GM18502 (cell line): Measurements from ENCODE around the gene EMX2.

Experiments
- ATAC-seq: cut with Tn5 transposase; IDR thresholded peaks from one replicate; pipeline ENCODE4 v1.9.1; 2021; ENCODE audit warnings: mild to moderate bottlenecking; ENCODE audit not compliant: unreplicated experiment, poor library complexity

Gene EMX2

DNA sequence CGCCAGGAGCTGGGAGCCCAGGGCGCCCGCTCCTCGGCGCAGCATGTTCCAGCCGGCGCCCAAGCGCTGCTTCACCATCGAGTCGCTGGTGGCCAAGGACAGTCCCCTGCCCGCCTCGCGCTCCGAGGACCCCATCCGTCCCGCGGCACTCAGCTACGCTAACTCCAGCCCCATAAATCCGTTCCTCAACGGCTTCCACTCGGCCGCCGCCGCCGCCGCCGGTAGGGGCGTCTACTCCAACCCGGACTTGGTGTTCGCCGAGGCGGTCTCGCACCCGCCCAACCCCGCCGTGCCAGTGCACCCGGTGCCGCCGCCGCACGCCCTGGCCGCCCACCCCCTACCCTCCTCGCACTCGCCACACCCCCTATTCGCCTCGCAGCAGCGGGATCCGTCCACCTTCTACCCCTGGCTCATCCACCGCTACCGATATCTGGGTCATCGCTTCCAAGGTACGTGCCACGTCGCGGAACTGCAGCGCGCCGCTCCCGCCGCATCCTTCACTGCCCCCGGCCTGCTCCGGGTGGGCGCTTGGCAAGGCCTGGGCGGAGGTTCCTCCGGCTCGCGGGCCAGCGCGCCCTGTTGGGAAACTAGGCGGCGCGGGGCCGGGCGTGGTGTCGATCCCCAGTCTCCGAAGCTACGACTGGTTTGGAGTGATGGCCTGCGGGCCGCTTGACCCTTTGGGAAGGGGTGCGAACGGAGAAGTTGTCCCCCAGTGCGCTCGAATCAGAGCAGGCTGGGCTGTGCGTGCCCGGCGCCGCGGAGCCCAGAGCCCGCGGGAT, 868 bp downstream of the EMX2 start:
- no peak for ATAC-seq

- ATAC-seq = no peak
Observed at GRCh38 chr10:117544004-117544701, 1.6 kb downstream of the EMX2 start.

GRCh38 chr10:117544711-117545140, 2.2 kb downstream of the EMX2 start:
- ATAC-seq = no peak

DNA sequence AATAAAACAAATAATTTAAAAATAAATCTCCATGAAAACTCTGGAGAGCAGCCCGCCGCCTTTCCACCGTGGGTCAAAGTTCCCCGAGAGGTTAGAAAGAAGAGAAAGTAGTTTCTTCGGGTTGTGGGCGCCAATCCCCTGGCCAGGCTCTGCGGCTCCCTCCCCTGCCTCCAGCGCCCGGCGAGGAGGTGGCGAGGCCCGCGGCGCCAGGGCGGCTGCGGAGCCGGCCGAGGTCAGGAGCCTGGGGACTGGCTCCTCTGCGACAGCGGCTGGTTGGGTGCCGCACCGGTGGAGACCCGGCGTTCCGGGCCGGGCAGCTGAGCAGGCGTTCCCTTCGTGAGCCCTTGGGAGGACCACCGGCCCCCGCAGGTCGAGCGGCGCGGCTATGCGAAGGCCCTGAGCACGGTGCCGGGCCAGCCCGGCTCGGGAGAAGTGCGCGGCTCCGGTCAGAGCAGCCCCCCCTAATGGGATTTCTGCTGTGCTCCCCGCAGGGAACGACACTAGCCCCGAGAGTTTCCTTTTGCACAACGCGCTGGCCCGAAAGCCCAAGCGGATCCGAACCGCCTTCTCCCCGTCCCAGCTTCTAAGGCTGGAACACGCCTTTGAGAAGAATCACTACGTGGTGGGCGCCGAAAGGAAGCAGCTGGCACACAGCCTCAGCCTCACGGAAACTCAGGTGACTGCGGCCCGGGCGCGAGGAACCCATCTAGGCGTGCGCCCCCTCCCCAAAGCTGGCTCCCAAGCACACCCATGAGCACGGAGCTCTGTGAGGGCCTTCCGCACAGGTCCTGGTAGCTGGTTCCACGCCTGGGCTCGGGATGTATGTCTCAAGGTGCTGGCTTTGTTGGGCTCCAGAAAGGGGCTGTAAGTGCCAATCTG, 2.8 kb downstream of the EMX2 start:
- ATAC-seq = no peak

DNA sequence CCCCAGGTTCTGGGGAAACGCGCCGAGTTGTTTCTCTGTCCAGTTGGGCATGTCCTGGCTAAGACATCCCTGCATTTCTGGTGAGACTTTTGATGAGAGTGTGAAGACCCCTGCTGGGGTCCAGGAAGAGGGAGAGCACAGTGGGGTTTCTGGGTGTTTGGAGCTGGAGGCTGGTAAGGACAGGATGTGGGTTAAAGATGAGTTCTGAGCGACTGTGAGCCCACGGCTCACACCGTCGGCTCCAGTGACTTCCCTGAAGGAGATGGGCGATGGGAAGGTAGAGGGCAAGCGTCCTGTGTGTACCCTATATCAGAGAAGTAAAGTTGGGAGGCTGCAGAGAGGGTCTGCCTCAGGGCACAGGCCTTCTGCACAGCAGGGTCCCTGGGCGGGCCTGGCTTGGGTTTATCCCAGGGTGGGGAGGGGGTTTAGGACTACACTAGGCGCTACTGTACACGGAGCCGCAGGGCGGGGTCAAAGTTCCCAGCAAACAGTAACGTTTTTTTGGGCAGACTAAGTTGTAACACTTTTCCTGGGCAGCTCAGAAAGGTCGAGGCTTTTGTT, 3.6 kb downstream of the EMX2 start:
- ATAC-seq = no peak

GRCh38 chr10:117546581-117547015, 4.1 kb downstream of the EMX2 start:
- ATAC-seq = no peak

DNA sequence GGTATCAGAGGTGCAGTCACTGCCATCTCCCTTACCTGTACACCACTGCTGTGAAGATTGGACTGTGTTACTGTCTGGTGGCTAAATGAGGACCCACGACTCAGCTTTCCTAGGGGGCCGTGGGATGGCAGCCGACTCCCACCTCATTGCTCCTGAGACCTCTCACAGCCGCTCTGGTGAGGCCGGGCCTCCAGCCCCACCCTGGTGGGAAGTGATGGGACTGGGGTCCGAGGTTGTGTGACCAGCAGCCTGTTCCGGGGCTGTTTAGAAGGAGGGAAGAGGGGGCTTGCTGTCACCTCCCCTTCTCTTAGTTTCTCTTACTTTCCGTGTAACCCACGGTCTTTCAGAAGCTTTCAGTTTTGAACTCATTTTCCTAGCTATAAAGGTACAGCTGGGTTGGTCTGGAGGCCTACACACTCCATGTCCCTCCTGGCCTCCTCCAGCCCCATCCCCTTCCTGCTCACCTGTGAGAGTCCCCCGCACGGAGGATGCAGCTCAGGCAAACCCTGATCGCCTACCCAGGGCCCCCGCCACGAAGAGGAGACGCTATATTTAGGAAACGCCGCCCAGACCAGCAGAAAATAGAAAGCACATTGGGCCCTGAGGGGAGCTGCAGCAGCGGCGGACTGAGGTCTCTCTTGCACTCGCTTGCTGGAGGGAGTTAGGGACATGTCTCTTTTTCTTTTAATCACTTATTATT, 4.6 kb downstream of the EMX2 start:
- ATAC-seq = no peak

- ATAC-seq = no peak
Observed at GRCh38 chr10:117547716-117548668, 5.4 kb downstream of the EMX2 start.

DNA sequence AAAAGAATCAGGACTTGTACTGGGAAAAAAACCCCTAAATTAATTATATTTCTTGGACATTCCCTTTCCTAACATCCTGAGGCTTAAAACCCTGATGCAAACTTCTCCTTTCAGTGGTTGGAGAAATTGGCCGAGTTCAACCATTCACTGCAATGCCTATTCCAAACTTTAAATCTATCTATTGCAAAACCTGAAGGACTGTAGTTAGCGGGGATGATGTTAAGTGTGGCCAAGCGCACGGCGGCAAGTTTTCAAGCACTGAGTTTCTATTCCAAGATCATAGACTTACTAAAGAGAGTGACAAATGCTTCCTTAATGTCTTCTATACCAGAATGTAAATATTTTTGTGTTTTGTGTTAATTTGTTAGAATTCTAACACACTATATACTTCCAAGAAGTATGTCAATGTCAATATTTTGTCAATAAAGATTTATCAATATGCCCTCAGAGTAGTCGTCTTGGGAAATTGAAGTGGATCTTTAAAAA, 6.6 kb downstream of the EMX2 start:
- ATAC-seq = no peak

- no peak for ATAC-seq
Observed at GRCh38 chr10:117550076-117550475, 7.5 kb downstream of the EMX2 start.

- no peak for ATAC-seq
Observed at GRCh38 chr10:117550599-117551329, 8.2 kb downstream of the EMX2 start.

- ATAC-seq = no peak
Observed at GRCh38 chr10:117551330-117552155, 9.0 kb downstream of the EMX2 start.

GRCh38 chr10:117552156-117552631, 9.6 kb downstream of the EMX2 start:
- ATAC-seq = no peak

DNA sequence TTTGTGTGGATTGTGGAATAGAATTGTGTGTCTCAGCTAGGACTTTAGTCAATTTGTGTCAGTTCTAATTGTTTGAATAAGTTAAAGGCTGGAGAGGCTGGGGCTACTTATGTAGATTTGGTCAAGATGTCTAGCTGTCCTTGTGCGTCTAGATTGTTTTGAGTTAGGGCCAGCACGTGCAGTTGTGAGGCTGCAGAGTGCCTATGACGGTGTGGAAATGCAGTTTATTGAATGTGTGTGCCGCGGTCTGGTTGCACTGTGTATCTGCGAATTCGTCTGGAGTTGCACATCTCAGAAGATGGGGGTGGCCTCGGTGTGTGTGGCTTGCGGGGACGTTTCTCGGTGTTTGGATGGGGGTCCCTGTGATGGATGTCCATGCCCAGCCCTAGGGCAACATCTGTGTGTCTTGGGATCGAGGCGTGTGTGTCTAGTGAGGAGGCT, 10.2 kb downstream of the EMX2 start:
- no peak for ATAC-seq

DNA sequence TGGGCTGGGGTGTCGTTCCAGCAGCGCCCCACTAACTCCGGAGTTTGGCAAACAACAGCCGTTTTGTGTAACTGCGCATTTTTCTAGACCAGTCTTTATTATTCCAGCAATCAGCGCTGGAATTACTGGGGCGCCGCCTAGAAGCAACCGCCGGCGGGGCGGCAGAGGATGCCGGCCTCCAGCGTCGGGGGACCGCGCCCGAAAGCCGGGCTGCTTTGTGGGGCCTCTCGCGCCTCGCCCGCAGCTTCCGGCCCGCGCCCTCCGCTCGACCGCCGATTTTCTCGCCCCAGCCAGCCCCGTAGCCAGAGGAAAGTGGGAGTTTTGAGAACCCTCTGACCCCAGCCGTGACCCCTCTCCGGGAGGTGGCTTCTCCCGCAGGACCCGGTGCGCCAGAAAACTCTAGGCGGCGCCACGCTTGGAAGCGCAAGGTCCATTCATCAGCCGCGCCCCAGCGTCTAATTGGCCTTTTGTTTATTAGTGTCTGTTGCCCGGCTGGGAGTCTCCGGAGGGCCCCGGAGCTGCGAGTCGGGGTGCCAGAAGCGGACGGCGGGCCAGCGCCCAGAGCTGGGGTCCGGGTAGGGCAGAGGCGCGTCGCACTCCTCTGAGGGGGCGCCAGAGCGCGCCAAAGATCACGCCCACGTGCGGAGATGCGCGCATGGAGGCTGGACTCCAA, 10.7 kb downstream of the EMX2 start:
- no peak for ATAC-seq

DNA sequence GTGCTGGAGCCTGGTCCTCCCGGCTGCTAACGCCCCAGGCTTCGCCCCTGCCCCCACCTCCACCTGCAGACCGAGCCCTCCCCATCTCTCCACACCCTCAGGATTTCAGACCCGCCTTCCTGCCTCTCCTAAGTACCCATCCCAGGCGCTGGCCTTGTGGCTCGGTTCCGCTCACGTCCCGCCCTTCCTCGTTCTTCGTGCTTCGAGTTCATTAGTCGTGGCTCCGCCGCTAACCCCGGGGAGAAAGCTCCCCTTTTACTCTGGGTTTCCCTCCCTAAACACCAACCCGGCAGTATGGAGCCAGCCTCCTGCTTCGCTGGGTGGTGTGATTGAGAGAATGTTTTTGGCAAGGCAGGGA, 11.2 kb downstream of the EMX2 start:
- ATAC-seq = no peak
